Mucosa of descending colon (tissue), 3 donors: ENCODE results near the gene MICAL3. TPM values are rescaled to one million over a fixed set of nuclear protein-coding genes. Genes with fewer than 3 reads are reported as not detected.

Source experiments
- ATAC-seq: fragments of 200-7000 bp; cut with Tn5 transposase; one replicate; pipeline ENCODE4 v1.9.1; 2020; ENCODE audit warnings: mild to moderate bottlenecking, moderate library complexity
- DNase-seq, 3 donors: peaks; one replicate each; pipeline ENCODE4 v3.0.0-alpha.2; 2020
- H3K36me3 ChIP-seq: fragments of 200-600 bp; one replicate; pipeline ENCODE4 v1.8.0; 2021; ENCODE audit warnings: low read depth, mild to moderate bottlenecking
- H3K4me1 ChIP-seq: fragments of 200-600 bp; one replicate; pipeline ENCODE4 v1.8.0; 2021; ENCODE audit warnings: low read depth, mild to moderate bottlenecking
- H3K4me3 ChIP-seq: fragments of 200-600 bp; one replicate; pipeline ENCODE4 v1.8.0; 2021; ENCODE audit warnings: mild to moderate bottlenecking
- H3K9me3 ChIP-seq: fragments of 200-600 bp; one replicate; pipeline ENCODE4 v1.8.0; 2021; ENCODE audit warnings: mild to moderate bottlenecking
- intact Hi-C, 2 donors: fragments of 100-400 bp; cut with DNase I in 1 of 2; cut with micrococcal nuclease in 1 of 2; formaldehyde crosslinking; loops; one replicate each; pipeline versions ENCODE4 v1.11.0 to v1.11.1; 2022; cut with DNase I, micrococcal nuclease
- total RNA-seq, 3 donors: library from RNA; stranded (reverse); fragmentation: NEBNext Ultra II Directional in 2 of 3; extraction: Animal tissue kit (Norgen Biotek cat#: 25700) in 2 of 3; gene quantifications; one replicate each; pipeline versions ENCODE4 v1.2.1 to v1.2.4, GENCODE V29; 2021 to 2023
- TF ChIP-seq, protein P1 (sequence below): fragments of 200-600 bp; IDR thresholded peaks from one replicate; pipeline ENCODE4 v1.8.0; 2022; ENCODE audit warnings: antibody characterized with exemption, mild to moderate bottlenecking
- donor health status: DM: no; HTN: no; CAD: no; lungs with moderate emphysema.
- donor health status: DM: no; HTN: no; CAD: no.
- donor health status: DM: no; HTN: yes; CAD: no.

The MICAL3 gene
- total RNA-seq, 3 donors from 2014 or later = 75.8 to 135 (median 129) TPM

DNA sequence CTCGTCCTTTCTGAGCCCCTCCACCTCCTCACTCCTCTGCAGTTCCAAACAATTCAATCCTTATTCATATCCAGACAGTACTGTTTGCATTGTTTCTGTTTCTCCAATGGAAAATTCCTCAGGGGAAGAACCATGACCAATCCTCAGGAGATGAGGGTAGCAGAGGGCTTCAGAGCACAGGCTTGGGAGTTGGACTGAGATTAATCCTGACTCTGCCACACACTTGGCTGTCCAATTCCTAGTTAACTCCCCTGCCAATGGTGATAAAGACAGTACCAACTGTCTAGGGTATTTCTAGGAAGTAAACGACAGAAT is 58.0 kb downstream of the MICAL3 start:
- TF ChIP-seq, protein P1, sequence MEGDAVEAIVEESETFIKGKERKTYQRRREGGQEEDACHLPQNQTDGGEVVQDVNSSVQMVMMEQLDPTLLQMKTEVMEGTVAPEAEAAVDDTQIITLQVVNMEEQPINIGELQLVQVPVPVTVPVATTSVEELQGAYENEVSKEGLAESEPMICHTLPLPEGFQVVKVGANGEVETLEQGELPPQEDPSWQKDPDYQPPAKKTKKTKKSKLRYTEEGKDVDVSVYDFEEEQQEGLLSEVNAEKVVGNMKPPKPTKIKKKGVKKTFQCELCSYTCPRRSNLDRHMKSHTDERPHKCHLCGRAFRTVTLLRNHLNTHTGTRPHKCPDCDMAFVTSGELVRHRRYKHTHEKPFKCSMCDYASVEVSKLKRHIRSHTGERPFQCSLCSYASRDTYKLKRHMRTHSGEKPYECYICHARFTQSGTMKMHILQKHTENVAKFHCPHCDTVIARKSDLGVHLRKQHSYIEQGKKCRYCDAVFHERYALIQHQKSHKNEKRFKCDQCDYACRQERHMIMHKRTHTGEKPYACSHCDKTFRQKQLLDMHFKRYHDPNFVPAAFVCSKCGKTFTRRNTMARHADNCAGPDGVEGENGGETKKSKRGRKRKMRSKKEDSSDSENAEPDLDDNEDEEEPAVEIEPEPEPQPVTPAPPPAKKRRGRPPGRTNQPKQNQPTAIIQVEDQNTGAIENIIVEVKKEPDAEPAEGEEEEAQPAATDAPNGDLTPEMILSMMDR = no peak
- intact Hi-C loops = no loop called here
- Histone ChIP-seq H3K4me1 (no peaks in the 10 kb centered on the region), H3K4me3 (no peak overlapping the region), H3K36me3 (no peaks in the 10 kb centered on the region), H3K9me3 (no peaks in the 10 kb centered on the region)
- no peak for ATAC-seq
- DNase-seq = no peak

DNA sequence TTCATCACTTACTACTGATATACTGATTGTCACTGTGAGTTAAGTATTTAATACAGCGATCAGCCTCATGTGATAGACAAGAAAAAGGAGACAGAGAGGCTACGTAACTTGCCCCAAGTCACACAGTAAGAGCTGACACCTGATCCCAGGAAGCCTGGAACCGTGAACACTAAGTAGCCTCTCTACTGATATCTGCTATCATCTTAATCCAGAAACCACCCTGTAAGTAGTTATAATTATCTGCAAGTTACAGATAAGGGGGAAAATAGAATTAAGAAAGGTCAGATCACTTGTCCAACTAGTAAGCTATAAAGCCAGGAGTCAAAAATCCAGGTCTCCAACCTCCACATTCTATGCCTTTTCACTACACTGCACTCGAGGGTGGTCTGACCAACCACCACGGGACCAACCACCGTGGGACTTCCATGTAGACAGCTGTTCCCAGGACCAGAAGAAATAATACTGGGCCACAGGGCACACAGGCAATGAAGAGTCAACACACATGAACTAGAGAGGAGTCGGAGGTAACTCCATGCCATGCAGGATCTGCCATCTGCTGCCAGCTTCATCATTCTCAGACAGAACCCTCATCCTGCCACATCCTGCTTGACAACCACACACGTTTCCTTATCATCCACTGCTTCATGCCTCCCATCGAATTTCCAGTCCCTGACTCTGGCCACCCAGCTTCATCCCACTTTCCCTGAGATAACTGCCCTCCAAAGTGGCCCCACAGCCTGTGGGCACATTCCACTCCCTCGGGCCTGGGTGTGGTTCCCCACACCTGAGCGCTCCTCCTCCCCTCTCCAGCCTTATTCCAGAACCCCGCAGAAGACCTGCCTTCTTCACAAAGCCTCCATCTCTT is 58.6 kb downstream of the MICAL3 start:
- H3K36me3 ChIP-seq = no peaks in the 10 kb centered on the region
- DNase-seq (no peak), ATAC-seq (no peak)
- intact Hi-C loops = no loop called here
- H3K4me3 ChIP-seq = no peak overlapping the region
- TF ChIP-seq, protein P1 = no peak
- H3K9me3 ChIP-seq = no peaks in the 10 kb centered on the region
- no peaks in the 10 kb centered on the region for H3K4me1 ChIP-seq

GRCh38 chr22:17964643-17965042 is 59.7 kb downstream of the MICAL3 start:
- Histone ChIP-seq H3K36me3 (no peaks in the 10 kb centered on the region), H3K9me3 (no peaks in the 10 kb centered on the region), H3K4me1 (no peaks in the 10 kb centered on the region), H3K4me3 (no peak overlapping the region)
- DNase-seq = no peak
- intact Hi-C loops = no loop called here
- TF ChIP-seq, protein P1 = no peak
- ATAC-seq = peak; percentile 17

DNA sequence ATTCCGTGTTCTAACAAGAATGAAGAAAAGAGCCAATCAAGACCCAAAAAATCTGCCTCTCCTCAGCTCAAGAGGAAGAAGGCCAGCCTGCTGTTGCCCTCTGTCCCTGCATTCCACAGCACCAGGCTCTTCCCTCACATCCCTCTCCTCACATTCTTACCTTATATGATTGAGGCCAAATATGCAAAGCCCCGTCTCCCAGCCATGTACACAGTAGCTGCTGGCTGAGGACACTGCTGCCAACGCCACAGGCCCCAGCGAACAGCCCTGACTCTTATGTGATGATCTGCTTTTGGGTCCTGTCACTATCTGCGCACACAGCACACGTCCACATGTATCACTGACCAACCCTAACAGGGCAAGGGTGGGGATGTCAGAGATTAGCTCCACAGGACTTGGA is 60.2 kb downstream of the MICAL3 start:
- TF ChIP-seq, protein P1 = no peak
- no peaks in the 10 kb centered on the region for H3K9me3 ChIP-seq
- H3K4me1 ChIP-seq = no peaks in the 10 kb centered on the region
- H3K4me3 ChIP-seq = no peak overlapping the region
- no peaks in the 10 kb centered on the region for H3K36me3 ChIP-seq
- ATAC-seq (no peak), DNase-seq (no peak)
- intact Hi-C loops = no loop called here

- Histone ChIP-seq H3K4me3 (no peak overlapping the region), H3K4me1 (no peaks in the 10 kb centered on the region), H3K36me3 (no peaks in the 10 kb centered on the region), H3K9me3 (no peaks in the 10 kb centered on the region)
- ATAC-seq (no peak), DNase-seq (no peak)
- TF ChIP-seq, protein P1 = no peak
- intact Hi-C loops = no loop called here
Measured at GRCh38 chr22:17963015-17963414, 61.3 kb downstream of the MICAL3 start.

DNA sequence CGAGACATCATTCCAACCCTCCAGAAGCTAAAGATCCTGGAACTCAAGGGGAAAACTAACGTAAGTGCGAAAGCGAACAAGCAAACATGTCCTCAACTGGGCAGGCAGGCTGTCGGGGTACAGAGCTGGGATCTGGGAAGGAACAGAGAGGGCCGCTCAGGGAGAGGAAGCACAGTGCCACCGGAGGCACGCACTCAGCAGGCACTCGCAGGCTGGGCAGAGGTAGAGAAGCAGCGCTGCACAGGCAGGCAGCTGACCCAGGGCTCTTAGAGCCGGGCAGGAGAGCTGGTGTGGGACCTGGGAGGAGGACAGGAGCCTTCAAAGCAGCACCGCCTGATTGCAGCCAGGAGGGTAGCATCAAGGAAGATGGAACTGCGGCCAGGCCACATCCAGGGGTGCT is 62.2 kb downstream of the MICAL3 start:
- ATAC-seq (no peak), DNase-seq (no peak)
- intact Hi-C loops = no loop called here
- H3K9me3 ChIP-seq = no peaks in the 10 kb centered on the region
- H3K36me3 ChIP-seq = no peaks in the 10 kb centered on the region
- TF ChIP-seq, protein P1 = no peak
- no peak overlapping the region for H3K4me3 ChIP-seq
- H3K4me1 ChIP-seq = no peaks in the 10 kb centered on the region
